HCT116 (cell line): ENCODE results near the gene PDE4D. TPM values are rescaled to one million over a fixed set of nuclear protein-coding genes. Genes with fewer than 3 reads are reported as not detected.

Experiments used
- ATAC-seq: fragments of 200-7000 bp; cut with Tn5 transposase; 2 replicates; pipeline ENCODE4 v1.9.1; 2020; ENCODE audit warnings: mild to moderate bottlenecking, moderate library complexity
- BruUV-seq: library from RNA; stranded (reverse); fragments of 400-500 nt; replicated peaks from 2 replicates; lab custom pipeline; 2021; lab: Mats Ljungman, UMichigan
- CTCF ChIA-PET: fragments of 300-600 bp; sonication (Branson Sonifier 250); formaldehyde crosslinking; loops from one replicate; lab custom pipeline; 2021; ENCODE audit warnings: antibody characterized with exemption; lab: Charles Lee
- POLR2A ChIA-PET: fragments of 300-600, 350-600 bp; sonication (Branson Sonifier 250); formaldehyde crosslinking; loops from one replicate; lab custom pipeline; 2021; ENCODE audit warnings: antibody characterized with exemption; lab: Charles Lee
- RAD21 ChIA-PET, 2 experiments: fragments of 300-600 bp; sonication (Branson Sonifier 250); formaldehyde crosslinking; loops; one replicate each; lab custom pipeline; 2023; ENCODE audit warnings: low total read pairs in 2 of 2; ENCODE audit not compliant: uncharacterized antibody in 2 of 2, unreplicated experiment in 2 of 2, low non-redundant PET in 1 of 2; lab: Charles Lee
- DNase-seq: peaks from one replicate; pipeline ENCODE4 v3.0.0-alpha.2; 2010; ENCODE audit warnings: low read depth, low spot score
- H2AFZ ChIP-seq: fragments of 200-600 bp; shearing (Covaris generic), sonication (generic); 2 replicates; pipeline ENCODE4 v1.6.1; 2017; ENCODE audit warnings: low read depth, mixed run types, mixed read lengths, antibody characterized with exemption, low read length; ENCODE audit not compliant: poor library complexity, severe bottlenecking
- H3K27ac ChIP-seq: 2 replicates; pipeline ENCODE4 v1.5.1; 2012; ENCODE audit warnings: low read depth, low read length
- H3K27me3 ChIP-seq: fragments of 200-600 bp; sonication (generic); 2 replicates; pipeline ENCODE4 v1.6.1; 2016; ENCODE audit warnings: mixed run types, low read length, mixed read lengths; ENCODE audit not compliant: insufficient read depth
- H3K36me3 ChIP-seq, 2 experiments: fragments of 200-500 bp in 1 of 2; fragments of 200-600 bp in 1 of 2; sonication (Bioruptor generic) in 1 of 2; sonication (generic) in 1 of 2; 2 replicates each; pipeline versions ENCODE4 v1.5.1 to v1.6.1; 2014 to 2016; ENCODE audit warnings: low read length in 2 of 2, inconsistent platforms in 1 of 2, mixed read lengths in 1 of 2, mixed run types in 1 of 2; ENCODE audit not compliant: insufficient read depth in 2 of 2, control insufficient read depth in 1 of 2
- H3K4me1 ChIP-seq, 2 experiments: fragments of 200-600 bp in 1 of 2; sonication (generic) in 1 of 2; 2 replicates each; pipeline versions ENCODE4 v1.5.1 to v1.6.1; 2012 to 2017; ENCODE audit warnings: low read length in 2 of 2, inconsistent platforms in 1 of 2, mild to moderate bottlenecking in 1 of 2, mixed read lengths in 1 of 2, mixed run types in 1 of 2, moderate library complexity in 1 of 2; ENCODE audit not compliant: insufficient read depth in 2 of 2, control insufficient read depth in 1 of 2
- H3K4me2 ChIP-seq: fragments of 200-600 bp; sonication (generic); 2 replicates; pipeline ENCODE4 v1.6.1; 2017; ENCODE audit warnings: mixed run types, low read length, mixed read lengths
- H3K4me3 ChIP-seq, 2 experiments: fragments of 200-600 bp in 1 of 2; sonication (generic) in 1 of 2; replicated peaks in 1 of 2; 2 replicates each; pipeline ENCODE4 v1.5.1; 2011 to 2016; ENCODE audit warnings: low read length in 2 of 2, control low read depth in 1 of 2, low read depth in 1 of 2, mild to moderate bottlenecking in 1 of 2, mixed read lengths in 1 of 2, mixed run types in 1 of 2
- H3K79me2 ChIP-seq: fragments of 200-600 bp; sonication (generic); 2 replicates; pipeline ENCODE4 v1.6.1; 2017; ENCODE audit warnings: mild to moderate bottlenecking, mixed run types, low read length, moderate library complexity, mixed read lengths; ENCODE audit not compliant: insufficient read depth
- H3K9ac ChIP-seq: fragments of 200-600 bp; sonication (generic); 2 replicates; pipeline ENCODE4 v1.6.1; 2016; ENCODE audit warnings: low read length, mixed read lengths
- H3K9me2 ChIP-seq: fragments of 200-600 bp; sonication (generic), shearing (Covaris generic); 2 replicates; pipeline ENCODE4 v1.6.1; 2017; ENCODE audit warnings: mixed run types, mild to moderate bottlenecking, moderate library complexity; ENCODE audit not compliant: insufficient read depth
- H3K9me3 ChIP-seq, 2 experiments: fragments of 200-500 bp in 1 of 2; fragments of 200-600 bp in 1 of 2; sonication (Bioruptor generic) in 1 of 2; sonication (generic) in 1 of 2; 2 replicates each; pipeline ENCODE4 v1.6.1; 2014 to 2017; ENCODE audit warnings: low read length in 2 of 2, mixed read lengths in 2 of 2, inconsistent platforms in 1 of 2, low read depth in 1 of 2, mild to moderate bottlenecking in 1 of 2, mixed run types in 1 of 2, moderate library complexity in 1 of 2; ENCODE audit not compliant: control insufficient read depth in 1 of 2, insufficient read depth in 1 of 2
- H4K20me1 ChIP-seq: fragments of 200-600 bp; sonication (generic), shearing (Covaris generic); 2 replicates; pipeline ENCODE4 v1.6.1; 2017; ENCODE audit warnings: mixed run types, mild to moderate bottlenecking, moderate library complexity; ENCODE audit not compliant: insufficient read depth
- CEBPB ChIP-seq: IDR thresholded peaks from 2 replicates; pipeline ENCODE4 v1.6.1; 2012; ENCODE audit warnings: low read depth
- CTCF ChIP-seq, 3 experiments: fragments of 200-600 bp in 1 of 3; sonication (generic) in 1 of 3; IDR thresholded peaks in 2 of 3; conservative IDR thresholded peaks in 1 of 3; 2 replicates each; pipeline ENCODE4 v1.5.1; 2012 to 2017; ENCODE audit warnings: low read depth in 2 of 3, low read length in 2 of 3, antibody characterized with exemption in 1 of 3, borderline replicate concordance in 1 of 3, control low read depth in 1 of 3, mild to moderate bottlenecking in 1 of 3, mixed read lengths in 1 of 3, mixed run types in 1 of 3, moderate library complexity in 1 of 3; ENCODE audit not compliant: insufficient read depth in 1 of 3
- EGR1 ChIP-seq: IDR thresholded peaks from 2 replicates; pipeline ENCODE4 v1.6.1; 2012; ENCODE audit warnings: low read depth
- EZH2phosphoT487 ChIP-seq: fragments of 200-600 bp; IDR thresholded peaks from 2 replicates; pipeline ENCODE4 v1.6.1; 2018; ENCODE audit warnings: antibody characterized with exemption, borderline replicate concordance
- FOSL1 ChIP-seq: IDR thresholded peaks from 2 replicates; pipeline ENCODE4 v1.6.1; 2012; ENCODE audit warnings: low read depth
- JUND ChIP-seq: IDR thresholded peaks from 2 replicates; pipeline ENCODE4 v1.6.1; 2012
- POLR2A ChIP-seq: IDR thresholded peaks from 2 replicates; pipeline ENCODE4 v1.7.0; 2011; ENCODE audit warnings: borderline replicate concordance; ENCODE audit not compliant: insufficient read depth, insufficient read length; ENCODE audit errors: extremely low read depth
- POLR2AphosphoS5 ChIP-seq: IDR thresholded peaks from 2 replicates; pipeline ENCODE4 v1.6.1; 2011; ENCODE audit warnings: mild to moderate bottlenecking, low read depth, low read length, moderate library complexity
- RAD21 ChIP-seq: IDR thresholded peaks from 2 replicates; pipeline ENCODE4 v1.6.1; 2012; ENCODE audit warnings: low read depth, mild to moderate bottlenecking
- SP1 ChIP-seq: IDR thresholded peaks from 2 replicates; pipeline ENCODE4 v1.6.1; 2012; ENCODE audit warnings: low read depth
- SRF ChIP-seq: IDR thresholded peaks from 2 replicates; pipeline ENCODE4 v1.6.1; 2012; ENCODE audit warnings: low read depth
- TCF7L2 ChIP-seq: IDR thresholded peaks from 2 replicates; pipeline ENCODE4 v1.7.0; 2011; ENCODE audit warnings: borderline replicate concordance, inconsistent platforms; ENCODE audit not compliant: insufficient read depth, insufficient read length; ENCODE audit errors: extremely low read depth
- YY1 ChIP-seq: IDR thresholded peaks from 2 replicates; pipeline ENCODE4 v1.6.1; 2011; ENCODE audit warnings: low read length, low read depth, moderate library complexity, mild to moderate bottlenecking; ENCODE audit not compliant: insufficient replicate concordance; ENCODE audit errors: extremely low read depth
- ZFX ChIP-seq: fragments of 450-650 bp; IDR thresholded peaks from 2 replicates; pipeline ENCODE4 v1.6.1; 2017
- ZNF274 ChIP-seq: fragments of 200-500 bp; sonication (Bioruptor generic); IDR thresholded peaks from 2 replicates; pipeline ENCODE4 v1.6.1; 2014; ENCODE audit warnings: mild to moderate bottlenecking, low read depth, low read length, inconsistent platforms
- intact Hi-C: fragments of 100-400 bp; cut with micrococcal nuclease; formaldehyde crosslinking; loops from 2 replicates; pipeline ENCODE4 v1.10.0; 2022
- total RNA-seq: library from RNA; stranded (reverse); gene quantifications from one replicate; pipeline ENCODE4 v1.2.1, GENCODE V29; 2021; ENCODE audit not compliant: unreplicated experiment
- TF ChIP-seq, protein P1 (sequence below): IDR thresholded peaks from 2 replicates; pipeline ENCODE4 v1.6.1; 2012

Gene PDE4D
- total RNA-seq, 1 experiment from 2014 or later, result 1.1 TPM

GRCh38 chr5:59842999-59843398 lies 50.5 kb downstream of the PDE4D start:
- DNase-seq, result no peak
- ChIA-PET POLR2A (no interaction called here), CTCF (no interaction called here)

DNA sequence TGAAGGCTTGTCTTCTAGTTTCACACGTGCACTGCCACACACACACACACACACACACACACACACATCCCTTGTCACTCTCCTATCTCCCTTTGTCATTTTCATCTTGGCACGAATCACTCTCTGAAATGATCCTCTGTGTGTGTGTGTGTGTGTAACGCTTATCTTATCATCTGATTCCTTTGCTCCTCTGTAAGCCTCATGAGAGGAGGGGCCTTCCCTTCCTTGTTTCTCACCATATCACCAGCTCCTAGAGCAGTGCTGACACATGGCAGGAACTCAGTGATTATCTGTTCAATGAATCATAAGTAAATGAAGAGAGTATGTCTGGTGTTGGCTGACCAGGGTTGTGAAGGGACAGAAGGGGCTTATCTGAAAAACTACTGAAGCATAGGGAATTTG lies 53.3 kb downstream of the PDE4D start:
- no peaks in the 10 kb centered on the region for H3K9me2 ChIP-seq
- no peaks in the 10 kb centered on the region for H3K36me3 ChIP-seq
- no TSS peak for BruUV-seq
- POLR2A ChIA-PET, result no interaction called here
- no peak overlapping the region for H3K4me3 ChIP-seq
- no peak overlapping the region for H3K27ac ChIP-seq
- H4K20me1 ChIP-seq, result no peaks in the 10 kb centered on the region
- H2AFZ ChIP-seq, result no peak overlapping the region
- no peaks in the 10 kb centered on the region for H3K4me1 ChIP-seq
- TF ChIP-seq CEBPB, result no peak
- no peak for TF ChIP-seq SP1
- no peak for TF ChIP-seq CTCF (IDR thresholded peaks at IDR 0.05 in 2 of 3, conservative IDR thresholded peaks at IDR 0.05 in 1 of 3; ENCODE audit: borderline replicate concordance in 1 of 3, insufficient read depth in 1 of 3, low read depth in 2 of 3, low read length in 2 of 3)
- TF ChIP-seq EGR1, result no peak
- no peak for TF ChIP-seq POLR2A
- TF ChIP-seq EZH2phosphoT487, result no peak
- no peak for TF ChIP-seq TCF7L2
- no peak for TF ChIP-seq ZFX
- TF ChIP-seq RAD21, result no peak
- no peak for TF ChIP-seq FOSL1
- TF ChIP-seq, protein P1, sequence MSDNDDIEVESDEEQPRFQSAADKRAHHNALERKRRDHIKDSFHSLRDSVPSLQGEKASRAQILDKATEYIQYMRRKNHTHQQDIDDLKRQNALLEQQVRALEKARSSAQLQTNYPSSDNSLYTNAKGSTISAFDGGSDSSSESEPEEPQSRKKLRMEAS, result no peak
- TF ChIP-seq SRF, result no peak
- TF ChIP-seq ZNF274, result no peak
- no peak for TF ChIP-seq JUND
- TF ChIP-seq YY1, result no peak
- no peaks in the 10 kb centered on the region for H3K79me2 ChIP-seq
- ATAC-seq (no peak), DNase-seq (no peak)
- H3K9me3 ChIP-seq, result no peaks in the 10 kb centered on the region
- intact Hi-C loops, result no loop called here
- CTCF ChIA-PET, result no interaction called here
- H3K27me3 ChIP-seq, result peaks cover 7% of the 10 kb centered on the region; the same call in 1 of the 2 replicates
- H3K4me2 ChIP-seq, result no peak overlapping the region
- H3K9ac ChIP-seq, result no peak overlapping the region
- RAD21 ChIA-PET, result no interaction called here

More at GRCh38 chr5:59842999-59843398, 50.5 kb downstream of the PDE4D start:
- no peak for ATAC-seq
- TF ChIP-seq SRF (no peak), POLR2AphosphoS5 (no peak)
- H3K27me3 ChIP-seq, result peaks cover 10% of the 10 kb centered on the region; the same call in 1 of the 2 replicates
- no peaks in the 10 kb centered on the region for H3K4me1 ChIP-seq
- BruUV-seq, result no TSS peak
- H3K79me2 ChIP-seq, result no peaks in the 10 kb centered on the region
- no peaks in the 10 kb centered on the region for H3K36me3 ChIP-seq
- no peak overlapping the region for H3K4me2 ChIP-seq
- H3K9me3 ChIP-seq, result no peaks in the 10 kb centered on the region
- H2AFZ ChIP-seq, result no peak overlapping the region
- H3K4me3 ChIP-seq, result no peak overlapping the region
- H4K20me1 ChIP-seq, result no peaks in the 10 kb centered on the region
- RAD21 ChIA-PET, result no interaction called here
- intact Hi-C loops, result no loop called here
- H3K9me2 ChIP-seq, result no peaks in the 10 kb centered on the region
- H3K27ac ChIP-seq, result no peak overlapping the region
- H3K9ac ChIP-seq, result no peak overlapping the region
